Effector memory CD8-positive, alpha-beta T cell (primary cell): ENCODE data around the gene EI24.
A peak's percentile ranks its signal among the peaks of the same experiment; 100 is the strongest.
"Not testable (repeated sequence)": the region's sequence is repeated elsewhere in the genome, so short reads cannot be mapped to it uniquely, and the experiment has no call there.

Source experiments
- ATAC-seq: fragments of 150-1000 bp; cut with Tn5 transposase; replicated peaks from 2 replicates; pipeline ENCODE4 v1.10.0; 2021; ENCODE audit warnings: mild to moderate bottlenecking, moderate library complexity
- DNase-seq, 3 experiments: peaks; one replicate each; pipeline ENCODE4 v3.0.0; 2021
- H3K27ac Mint-ChIP-seq, 2 donors: one replicate each; pipeline ENCODE4 v1.8.0; 2022; ENCODE audit warnings: mild to moderate bottlenecking in 2 of 2, mixed read lengths in 2 of 2, moderate library complexity in 2 of 2
- H3K27me3 Mint-ChIP-seq, 2 donors: one replicate each; pipeline ENCODE4 v1.8.0; 2022; ENCODE audit warnings: mixed read lengths in 2 of 2
- H3K36me3 Mint-ChIP-seq: one replicate; pipeline ENCODE4 v1.8.0; 2022; ENCODE audit warnings: mild to moderate bottlenecking, moderate library complexity, mixed read lengths; ENCODE audit not compliant: insufficient read depth
- H3K4me1 Mint-ChIP-seq, 2 donors: one replicate each; pipeline ENCODE4 v1.8.0; 2022; ENCODE audit warnings: low read depth in 2 of 2, mixed read lengths in 2 of 2
- H3K4me3 Mint-ChIP-seq, 2 donors: one replicate each; pipeline ENCODE4 v1.8.0; 2022; ENCODE audit warnings: mild to moderate bottlenecking in 2 of 2, mixed read lengths in 2 of 2, moderate library complexity in 2 of 2
- H3K9me3 Mint-ChIP-seq, 2 donors: one replicate each; pipeline ENCODE4 v1.8.0; 2022; ENCODE audit warnings: mixed read lengths in 2 of 2

EI24 gene

GRCh38 chr11:125561924-125562323 lies 7.4 kb upstream of the EI24 start:
- no peaks in the 10 kb centered on the region for H3K4me1 Mint-ChIP-seq
- no peak overlapping the region for H3K27ac Mint-ChIP-seq
- no peak overlapping the region for H3K4me3 Mint-ChIP-seq
- no peak for ATAC-seq
- no peaks in the 10 kb centered on the region for H3K9me3 Mint-ChIP-seq
- DNase-seq: no peak
- no peaks in the 10 kb centered on the region for H3K36me3 Mint-ChIP-seq
- H3K27me3 Mint-ChIP-seq: no peaks in the 10 kb centered on the region

- no peaks in the 10 kb centered on the region for H3K4me1 Mint-ChIP-seq
- no peaks in the 10 kb centered on the region for H3K36me3 Mint-ChIP-seq
Measured at GRCh38 chr11:125562430-125562829, 6.8 kb upstream of the EI24 start.

GRCh38 chr11:125564357-125564756 lies 4.9 kb upstream of the EI24 start:
- DNase-seq: no peak
- H3K36me3 Mint-ChIP-seq: peaks cover 6% of the 10 kb centered on the region
- H3K27ac Mint-ChIP-seq: no peak overlapping the region
- H3K27me3 Mint-ChIP-seq: no peaks in the 10 kb centered on the region
- no peaks in the 10 kb centered on the region for H3K9me3 Mint-ChIP-seq
- no peak for ATAC-seq
- H3K4me3 Mint-ChIP-seq: no peak overlapping the region
- peaks cover 4% of the 10 kb centered on the region in 2 donors for H3K4me1 Mint-ChIP-seq

More at GRCh38 chr11:125562430-125562829, 6.8 kb upstream of the EI24 start:
- no peaks in the 10 kb centered on the region for H3K9me3 Mint-ChIP-seq
- H3K27ac Mint-ChIP-seq: no peak overlapping the region
- no peak for DNase-seq
- no peak overlapping the region for H3K4me3 Mint-ChIP-seq
- no peaks in the 10 kb centered on the region for H3K27me3 Mint-ChIP-seq
- ATAC-seq: no peak

GRCh38 chr11:125566235-125566634 lies 3.0 kb upstream of the EI24 start:
- no peak overlapping the region for H3K4me3 Mint-ChIP-seq
- H3K27me3 Mint-ChIP-seq: no peaks in the 10 kb centered on the region
- H3K9me3 Mint-ChIP-seq: no peaks in the 10 kb centered on the region
- H3K4me1 Mint-ChIP-seq: peaks cover 16 to 17% of the 10 kb centered on the region in 2 donors
- ATAC-seq (no peak), DNase-seq (no peak)
- no peak overlapping the region for H3K27ac Mint-ChIP-seq
- peaks cover 13% of the 10 kb centered on the region for H3K36me3 Mint-ChIP-seq

- Mint-ChIP-seq H3K4me1 (peaks cover 17 to 20% of the 10 kb centered on the region in 2 donors), H3K4me3 (peak overlapping the region; percentile 90 to 91)
Measured at GRCh38 chr11:125569915-125570621, 791 bp downstream of the EI24 start.

GRCh38 chr11:125570952-125571351 lies 1.7 kb downstream of the EI24 start:
- H3K9me3 Mint-ChIP-seq: no peaks in the 10 kb centered on the region
- DNase-seq (no peak), ATAC-seq (no peak)
- peak overlapping the region; percentile 93 for H3K27ac Mint-ChIP-seq
- H3K36me3 Mint-ChIP-seq: peaks cover 47% of the 10 kb centered on the region
- peaks cover 17 to 20% of the 10 kb centered on the region in 2 donors for H3K4me1 Mint-ChIP-seq
- peak overlapping the region; percentile 90 to 91 for H3K4me3 Mint-ChIP-seq
- no peaks in the 10 kb centered on the region for H3K27me3 Mint-ChIP-seq

More at GRCh38 chr11:125569915-125570621, 791 bp downstream of the EI24 start:
- ATAC-seq (peak; percentile 9), DNase-seq (peak in 1 of 3 experiments; percentile 2)
- H3K9me3 Mint-ChIP-seq: no peaks in the 10 kb centered on the region
- H3K27me3 Mint-ChIP-seq: no peaks in the 10 kb centered on the region
- H3K27ac Mint-ChIP-seq: peak overlapping the region; percentile 93
- H3K36me3 Mint-ChIP-seq: peaks cover 38% of the 10 kb centered on the region

GRCh38 chr11:125572916-125573315 lies 3.6 kb downstream of the EI24 start:
- Mint-ChIP-seq H3K4me3 (no peak overlapping the region), H3K9me3 (no peaks in the 10 kb centered on the region), H3K4me1 (peaks cover 17 to 20% of the 10 kb centered on the region in 2 donors), H3K27ac (no peak overlapping the region), H3K27me3 (no peaks in the 10 kb centered on the region), H3K36me3 (peaks cover 67% of the 10 kb centered on the region)
- ATAC-seq (no peak), DNase-seq (no peak)

- H3K27me3 Mint-ChIP-seq, H3K9me3 Mint-ChIP-seq, DNase-seq, ATAC-seq, H3K4me3 Mint-ChIP-seq, H3K4me1 Mint-ChIP-seq, H3K27ac Mint-ChIP-seq: not testable (repeated sequence)
- peaks cover 91% of the 10 kb centered on the region for H3K36me3 Mint-ChIP-seq
Measured at GRCh38 chr11:125577181-125577580, 7.9 kb downstream of the EI24 start.

GRCh38 chr11:125578783-125579182 lies 9.5 kb downstream of the EI24 start:
- Mint-ChIP-seq H3K27me3 (no peaks in the 10 kb centered on the region), H3K27ac (no peak overlapping the region)
- no peak for ATAC-seq

GRCh38 chr11:125579811-125580210 lies 10.5 kb downstream of the EI24 start:
- no peak overlapping the region for H3K4me3 Mint-ChIP-seq
- peaks cover 96% of the 10 kb centered on the region for H3K36me3 Mint-ChIP-seq
- ATAC-seq (no peak), DNase-seq (no peak)
- H3K27ac Mint-ChIP-seq: no peak overlapping the region
- H3K9me3 Mint-ChIP-seq: no peaks in the 10 kb centered on the region
- no peaks in the 10 kb centered on the region for H3K4me1 Mint-ChIP-seq
- no peaks in the 10 kb centered on the region for H3K27me3 Mint-ChIP-seq

More at GRCh38 chr11:125578783-125579182, 9.5 kb downstream of the EI24 start:
- Mint-ChIP-seq H3K4me3 (no peak overlapping the region), H3K36me3 (peaks cover 91% of the 10 kb centered on the region), H3K4me1 (no peaks in the 10 kb centered on the region), H3K9me3 (no peaks in the 10 kb centered on the region)
- no peak for DNase-seq

GRCh38 chr11:125583496-125583895 lies 14.2 kb downstream of the EI24 start:
- DNase-seq: no peak
- Mint-ChIP-seq H3K4me1 (peaks cover 0 to 1% of the 10 kb centered on the region in 2 donors), H3K27ac (no peak overlapping the region), H3K9me3 (no peaks in the 10 kb centered on the region), H3K36me3 (peaks cover 64% of the 10 kb centered on the region), H3K27me3 (no peaks in the 10 kb centered on the region), H3K4me3 (no peak overlapping the region)
- no peak for ATAC-seq

- ATAC-seq: no peak
Measured at GRCh38 chr11:125585487-125585886, 16.2 kb downstream of the EI24 start.

GRCh38 chr11:125586623-125587022 lies 17.3 kb downstream of the EI24 start:
- H3K27ac Mint-ChIP-seq: peak overlapping the region in 1 of 2 donors; percentile 10
- H3K36me3 Mint-ChIP-seq: peaks cover 39% of the 10 kb centered on the region
- DNase-seq (no peak), ATAC-seq (no peak)
- no peaks in the 10 kb centered on the region for H3K9me3 Mint-ChIP-seq
- H3K27me3 Mint-ChIP-seq: no peaks in the 10 kb centered on the region
- peaks cover 4 to 6% of the 10 kb centered on the region in 2 donors for H3K4me1 Mint-ChIP-seq
- no peak overlapping the region for H3K4me3 Mint-ChIP-seq

More at GRCh38 chr11:125585487-125585886, 16.2 kb downstream of the EI24 start:
- no peaks in the 10 kb centered on the region for H3K9me3 Mint-ChIP-seq
- H3K4me1 Mint-ChIP-seq: peaks cover 0 to 1% of the 10 kb centered on the region in 2 donors
- H3K4me3 Mint-ChIP-seq: no peak overlapping the region
- H3K27me3 Mint-ChIP-seq: no peaks in the 10 kb centered on the region
- H3K36me3 Mint-ChIP-seq: peaks cover 47% of the 10 kb centered on the region
- DNase-seq: no peak
- no peak overlapping the region for H3K27ac Mint-ChIP-seq

- Mint-ChIP-seq H3K4me3 (no peak overlapping the region), H3K27me3 (no peaks in the 10 kb centered on the region), H3K27ac (no peak overlapping the region), H3K36me3 (peaks cover 39% of the 10 kb centered on the region), H3K9me3 (no peaks in the 10 kb centered on the region), H3K4me1 (peaks cover 9 to 12% of the 10 kb centered on the region in 2 donors)
- DNase-seq: no peak
- no peak for ATAC-seq
Measured at GRCh38 chr11:125587480-125587879, 18.2 kb downstream of the EI24 start.
